Keratinocyte (primary cell): ENCODE results near the gene MTX3.

Experiments
- CTCF ChIP-seq, 3 experiments: IDR thresholded peaks in 1 of 3; conservative IDR thresholded peaks in 1 of 3; optimal IDR thresholded peaks in 1 of 3; 2 replicates in 2 of 3; 3 replicates in 1 of 3; pipeline versions ENCODE3 to v1.5.1; 2011; ENCODE audit warnings: low read length in 3 of 3, mild to moderate bottlenecking in 3 of 3, moderate library complexity in 2 of 3, control low read depth in 1 of 3, inconsistent platforms in 1 of 3; ENCODE audit not compliant: insufficient read depth in 2 of 3; ENCODE audit errors: extremely low read depth in 1 of 3
- EZH2 ChIP-seq: IDR thresholded peaks from one replicate; pipeline ENCODE4 v1.6.1; 2012; ENCODE audit warnings: inconsistent platforms, mild to moderate bottlenecking, low read length, moderate library complexity

GRCh38 chr5:79929095-79929494, 62.0 kb downstream of the MTX3 start:
- no peak for TF ChIP-seq CTCF (optimal IDR thresholded peaks at IDR 0.05 in 1 of 3, IDR thresholded peaks at IDR 0.05 in 1 of 3, conservative IDR thresholded peaks at IDR 0.05 in 1 of 3; ENCODE audit: extremely low read depth in 1 of 3, insufficient read depth in 2 of 3, low read length in 3 of 3)
- TF ChIP-seq EZH2 = no peak
